K562 (cell line): ENCODE measurements around the gene STON2. TPM values are rescaled to one million over a fixed set of nuclear protein-coding genes. Genes with fewer than 3 reads are reported as not detected.

Experiments
- EHMT2 ChIP-seq: fragments of 450-650 bp; IDR thresholded peaks from 2 replicates; pipeline ENCODE4 v1.6.1; 2018; ENCODE audit warnings: antibody characterized with exemption
- KDM1A ChIP-seq, 2 experiments: fragments of 450-650 bp; IDR thresholded peaks; 2 replicates each; pipeline ENCODE4 v1.6.1; 2016; ENCODE audit warnings: mild to moderate bottlenecking in 2 of 2
- PREB ChIP-seq: sonication (generic); formaldehyde crosslinking; IDR thresholded peaks from 2 replicates; pipeline ENCODE4 v1.8.1; 2023; ENCODE audit warnings: mild to moderate bottlenecking, missing genetic modification reagents
- REST ChIP-seq, 2 experiments: fragments of 450-650 bp; formaldehyde crosslinking in 1 of 2; IDR thresholded peaks; 2 replicates each; pipeline versions ENCODE4 v1.4.0 to v1.6.1; 2014 to 2020; ENCODE audit warnings: mild to moderate bottlenecking in 2 of 2, borderline replicate concordance in 1 of 2, low read depth in 1 of 2
- ZNF584 ChIP-seq: fragments of 200-800 bp; sonication (Bioruptor generic); IDR thresholded peaks from 2 replicates; pipeline ENCODE4 v1.6.1; 2016; ENCODE audit warnings: low read depth, mild to moderate bottlenecking, missing genetic modification characterization, missing compliant biosample characterization
- polyA plus RNA-seq, 8 experiments: library from polyadenylated mRNA; depleted of rRNA in 4 of 8; stranded (reverse) in 5 of 8; unstranded in 3 of 8; fragments of >200 nt; fragmentation: Nextera tagmentation in 2 of 8; fragmentation: Illumina TruSeq in 1 of 8; extraction: Ambion mirVana in 2 of 8; extraction: Trizol in 1 of 8; gene quantifications; 2 replicates each; pipeline versions ENCODE4 v1.2.1 to v1.2.3, GENCODE V29; 2011 to 2014; ENCODE audit warnings: inconsistent platforms in 1 of 8, missing spikeins in 1 of 8
- total RNA-seq, 7 experiments: library from RNA; depleted of rRNA in 6 of 7; stranded (reverse); fragments of >200 nt in 6 of 7; fragmentation: Illumina TruSeq in 2 of 7; extraction: Trizol in 2 of 7; gene quantifications; 2 replicates each; pipeline versions ENCODE4 v1.2.1 to v1.2.3, GENCODE V29; 2011 to 2021; ENCODE audit warnings: low replicate concordance in 1 of 7
- TF ChIP-seq, protein P1 (sequence below): fragments of 450-650 bp; IDR thresholded peaks from 2 replicates; pipeline ENCODE4 v1.6.1; 2016; ENCODE audit warnings: borderline replicate concordance
- TF ChIP-seq, protein P2 (sequence below): sonication (generic); formaldehyde crosslinking; IDR thresholded peaks from 2 replicates; pipeline ENCODE4 v1.8.0; 2022; ENCODE audit warnings: mild to moderate bottlenecking, missing genetic modification reagents

STON2 gene
- total and polyA plus RNA-seq, 9 of the 15 experiments (the other 6 are each of a cell fraction or from before 2014, with no cell fraction given) = 7.8 to 99.3 (median 53.5) TPM

GRCh38 chr14:81433378-81433777 lies 33.3 kb upstream of the STON2 start (continued):
- no peak for TF ChIP-seq PREB (CRISPR knock-in tag)
- TF ChIP-seq, protein P1, sequence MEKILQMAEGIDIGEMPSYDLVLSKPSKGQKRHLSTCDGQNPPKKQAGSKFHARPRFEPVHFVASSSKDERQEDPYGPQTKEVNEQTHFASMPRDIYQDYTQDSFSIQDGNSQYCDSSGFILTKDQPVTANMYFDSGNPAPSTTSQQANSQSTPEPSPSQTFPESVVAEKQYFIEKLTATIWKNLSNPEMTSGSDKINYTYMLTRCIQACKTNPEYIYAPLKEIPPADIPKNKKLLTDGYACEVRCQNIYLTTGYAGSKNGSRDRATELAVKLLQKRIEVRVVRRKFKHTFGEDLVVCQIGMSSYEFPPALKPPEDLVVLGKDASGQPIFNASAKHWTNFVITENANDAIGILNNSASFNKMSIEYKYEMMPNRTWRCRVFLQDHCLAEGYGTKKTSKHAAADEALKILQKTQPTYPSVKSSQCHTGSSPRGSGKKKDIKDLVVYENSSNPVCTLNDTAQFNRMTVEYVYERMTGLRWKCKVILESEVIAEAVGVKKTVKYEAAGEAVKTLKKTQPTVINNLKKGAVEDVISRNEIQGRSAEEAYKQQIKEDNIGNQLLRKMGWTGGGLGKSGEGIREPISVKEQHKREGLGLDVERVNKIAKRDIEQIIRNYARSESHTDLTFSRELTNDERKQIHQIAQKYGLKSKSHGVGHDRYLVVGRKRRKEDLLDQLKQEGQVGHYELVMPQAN = peak; percentile 59; the same call in 1 of the 2 replicates
- TF ChIP-seq, protein P2, sequence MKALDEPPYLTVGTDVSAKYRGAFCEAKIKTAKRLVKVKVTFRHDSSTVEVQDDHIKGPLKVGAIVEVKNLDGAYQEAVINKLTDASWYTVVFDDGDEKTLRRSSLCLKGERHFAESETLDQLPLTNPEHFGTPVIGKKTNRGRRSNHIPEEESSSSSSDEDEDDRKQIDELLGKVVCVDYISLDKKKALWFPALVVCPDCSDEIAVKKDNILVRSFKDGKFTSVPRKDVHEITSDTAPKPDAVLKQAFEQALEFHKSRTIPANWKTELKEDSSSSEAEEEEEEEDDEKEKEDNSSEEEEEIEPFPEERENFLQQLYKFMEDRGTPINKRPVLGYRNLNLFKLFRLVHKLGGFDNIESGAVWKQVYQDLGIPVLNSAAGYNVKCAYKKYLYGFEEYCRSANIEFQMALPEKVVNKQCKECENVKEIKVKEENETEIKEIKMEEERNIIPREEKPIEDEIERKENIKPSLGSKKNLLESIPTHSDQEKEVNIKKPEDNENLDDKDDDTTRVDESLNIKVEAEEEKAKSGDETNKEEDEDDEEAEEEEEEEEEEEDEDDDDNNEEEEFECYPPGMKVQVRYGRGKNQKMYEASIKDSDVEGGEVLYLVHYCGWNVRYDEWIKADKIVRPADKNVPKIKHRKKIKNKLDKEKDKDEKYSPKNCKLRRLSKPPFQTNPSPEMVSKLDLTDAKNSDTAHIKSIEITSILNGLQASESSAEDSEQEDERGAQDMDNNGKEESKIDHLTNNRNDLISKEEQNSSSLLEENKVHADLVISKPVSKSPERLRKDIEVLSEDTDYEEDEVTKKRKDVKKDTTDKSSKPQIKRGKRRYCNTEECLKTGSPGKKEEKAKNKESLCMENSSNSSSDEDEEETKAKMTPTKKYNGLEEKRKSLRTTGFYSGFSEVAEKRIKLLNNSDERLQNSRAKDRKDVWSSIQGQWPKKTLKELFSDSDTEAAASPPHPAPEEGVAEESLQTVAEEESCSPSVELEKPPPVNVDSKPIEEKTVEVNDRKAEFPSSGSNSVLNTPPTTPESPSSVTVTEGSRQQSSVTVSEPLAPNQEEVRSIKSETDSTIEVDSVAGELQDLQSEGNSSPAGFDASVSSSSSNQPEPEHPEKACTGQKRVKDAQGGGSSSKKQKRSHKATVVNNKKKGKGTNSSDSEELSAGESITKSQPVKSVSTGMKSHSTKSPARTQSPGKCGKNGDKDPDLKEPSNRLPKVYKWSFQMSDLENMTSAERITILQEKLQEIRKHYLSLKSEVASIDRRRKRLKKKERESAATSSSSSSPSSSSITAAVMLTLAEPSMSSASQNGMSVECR = peak; percentile 50; the same call in 1 of the 2 replicates
- peak; percentile 93 for TF ChIP-seq REST (IDR thresholded peaks at IDR 0.05; ENCODE audit: borderline replicate concordance)
- no peak for TF ChIP-seq REST (CRISPR knock-in tag; IDR thresholded peaks at IDR 0.05; ENCODE audit: low read depth)
- TF ChIP-seq ZNF584 (CRISPR knock-in tag) = no peak
- peak; percentile 89 for TF ChIP-seq EHMT2
- TF ChIP-seq KDM1A (IDR thresholded peaks at IDR 0.05) = no peak
